Neural cell (in vitro differentiated cells): ENCODE measurements around the gene IGF2BP3. TPM values are rescaled to one million over a fixed set of nuclear protein-coding genes. Genes with fewer than 3 reads are reported as not detected.

Source experiments
- H2AFZ ChIP-seq: fragments of 200-600, 300-800 bp; sonication (generic), shearing (Covaris generic); 2 replicates; pipeline ENCODE4 v1.6.0; 2014; ENCODE audit warnings: low read depth, mild to moderate bottlenecking, antibody characterized with exemption, low read length, moderate library complexity
- H3F3A ChIP-seq: fragments of 200-600 bp; shearing (Covaris generic); 2 replicates; pipeline ENCODE4 v1.6.1; 2016; ENCODE audit warnings: mild to moderate bottlenecking, moderate library complexity, mixed read lengths, antibody characterized with exemption, low read length; ENCODE audit not compliant: insufficient read depth, poor library complexity, severe bottlenecking
- H3K27ac ChIP-seq: fragments of 200-600, 300-800 bp; sonication (generic), shearing (Covaris generic); 2 replicates; pipeline ENCODE4 v1.5.1; 2014; ENCODE audit warnings: mild to moderate bottlenecking, low read length, moderate library complexity
- H3K27me3 ChIP-seq: fragments of 300-800, 200-600 bp; sonication (generic), shearing (Covaris generic); 2 replicates; pipeline ENCODE4 v1.6.0; 2014; ENCODE audit warnings: mild to moderate bottlenecking, low read depth, low read length, moderate library complexity; ENCODE audit not compliant: insufficient read depth
- H3K36me3 ChIP-seq: fragments of 300-800, 200-600 bp; sonication (generic), shearing (Covaris generic); 2 replicates; pipeline ENCODE4 v1.5.1; 2014; ENCODE audit warnings: mild to moderate bottlenecking, antibody characterized with exemption, low read length, moderate library complexity; ENCODE audit not compliant: insufficient read depth
- H3K4me2 ChIP-seq: fragments of 300-800, 200-600 bp; sonication (generic), shearing (Covaris generic); 2 replicates; pipeline ENCODE4 v1.6.0; 2014; ENCODE audit warnings: mild to moderate bottlenecking, low read length
- H3K4me3 ChIP-seq: fragments of 300-800, 200-600 bp; sonication (generic), shearing (Covaris generic); 2 replicates; pipeline ENCODE4 v1.5.1; 2014; ENCODE audit warnings: mild to moderate bottlenecking, low read length, moderate library complexity
- H3K79me2 ChIP-seq: fragments of 200-600 bp; shearing (Covaris generic); replicated peaks from 2 replicates; pipeline ENCODE4 v1.6.0; 2014; ENCODE audit warnings: mild to moderate bottlenecking, low read length, moderate library complexity; ENCODE audit not compliant: insufficient read depth
- H3K9ac ChIP-seq: fragments of 300-800, 200-600 bp; sonication (generic), shearing (Covaris generic); 2 replicates; pipeline ENCODE4 v1.6.1; 2016; ENCODE audit warnings: mild to moderate bottlenecking, low read length, mixed read lengths
- H3K9me2 ChIP-seq: fragments of 200-600 bp; shearing (Covaris generic); 2 replicates; pipeline ENCODE4 v1.6.1; 2016; ENCODE audit warnings: mild to moderate bottlenecking, low read length, mixed read lengths; ENCODE audit not compliant: insufficient read depth
- H3K9me3 ChIP-seq: fragments of 200-600, 300-800 bp; sonication (generic), shearing (Covaris generic); 2 replicates; pipeline ENCODE4 v1.6.1; 2016; ENCODE audit warnings: mild to moderate bottlenecking, mixed run types, low read length, moderate library complexity, mixed read lengths
- H4K20me1 ChIP-seq: fragments of 200-600 bp; shearing (Covaris generic); 2 replicates; pipeline ENCODE4 v1.6.1; 2016; ENCODE audit warnings: mild to moderate bottlenecking, mixed run types; ENCODE audit not compliant: insufficient read depth
- CTCF ChIP-seq: fragments of 450-650 bp; IDR thresholded peaks from 2 replicates; pipeline ENCODE4 v1.5.1; 2014; ENCODE audit warnings: antibody characterized with exemption, mild to moderate bottlenecking, moderate library complexity; ENCODE audit not compliant: poor library complexity, severe bottlenecking
- EP300 ChIP-seq: fragments of 450-650 bp; conservative IDR thresholded peaks from 2 replicates; pipeline ENCODE4 v1.6.1; 2014; ENCODE audit warnings: antibody characterized with exemption, mild to moderate bottlenecking, moderate library complexity; ENCODE audit not compliant: poor library complexity, severe bottlenecking
- EZH2 ChIP-seq: fragments of 200-600, 300-800 bp; shearing (Covaris generic), sonication (generic); IDR thresholded peaks from 2 replicates; pipeline ENCODE4 v1.6.1; 2014; ENCODE audit warnings: antibody characterized with exemption, low read length, borderline replicate concordance, mild to moderate bottlenecking; ENCODE audit not compliant: insufficient read depth, poor library complexity, severe bottlenecking
- MXI1 ChIP-seq: fragments of 450-650 bp; conservative IDR thresholded peaks from 2 replicates; pipeline ENCODE4 v1.6.1; 2014; ENCODE audit warnings: antibody characterized with exemption, mild to moderate bottlenecking; ENCODE audit not compliant: poor library complexity, severe bottlenecking
- POLR2AphosphoS5 ChIP-seq: IDR thresholded peaks from 2 replicates; pipeline ENCODE4 v1.6.1; 2012
- RAD21 ChIP-seq: fragments of 450-650 bp; conservative IDR thresholded peaks from 2 replicates; pipeline ENCODE4 v1.6.1; 2014; ENCODE audit warnings: antibody characterized with exemption, mild to moderate bottlenecking, moderate library complexity
- REST ChIP-seq: IDR thresholded peaks from 2 replicates; pipeline ENCODE4 v1.6.1; 2012; ENCODE audit warnings: borderline replicate concordance
- SMC3 ChIP-seq: fragments of 450-650 bp; conservative IDR thresholded peaks from 2 replicates; pipeline ENCODE4 v1.6.1; 2014; ENCODE audit warnings: antibody characterized with exemption, mild to moderate bottlenecking, moderate library complexity; ENCODE audit not compliant: poor library complexity
- TAF1 ChIP-seq: IDR thresholded peaks from 2 replicates; pipeline ENCODE4 v1.6.1; 2012; ENCODE audit warnings: low read depth
- polyA plus RNA-seq: library from polyadenylated mRNA; depleted of rRNA; stranded (reverse); fragments of >200 nt; gene quantifications from 2 replicates; pipeline ENCODE4 v1.2.3, GENCODE V29; 2014

Gene IGF2BP3
- polyA plus RNA-seq, 1 donor from 2014 or later: 29.6 TPM

GRCh38 chr7:23357190-23358093 lies 112.8 kb downstream of the IGF2BP3 start:
- H3K27me3 ChIP-seq: no peaks in the 10 kb centered on the region
- no peaks in the 10 kb centered on the region for H3K9me3 ChIP-seq
- H2AFZ ChIP-seq: no peak overlapping the region
- H4K20me1 ChIP-seq: no peaks in the 10 kb centered on the region
- peaks cover 16% of the 10 kb centered on the region for H3K79me2 ChIP-seq
- no peak overlapping the region for H3K4me3 ChIP-seq
- H3K27ac ChIP-seq: no peak overlapping the region
- no peaks in the 10 kb centered on the region for H3K9me2 ChIP-seq
- no peak overlapping the region for H3K4me2 ChIP-seq
- H3K9ac ChIP-seq: no peak overlapping the region
- peak; percentile 78 for TF ChIP-seq SMC3
- TF ChIP-seq CTCF: peak; percentile 73
- no peak for TF ChIP-seq MXI1
- TF ChIP-seq RAD21: peak; percentile 76
- TF ChIP-seq EP300: no peak
- TF ChIP-seq EZH2: no peak
- TF ChIP-seq POLR2AphosphoS5: no peak
- H3F3A ChIP-seq: no peaks in the 10 kb centered on the region
- no peaks in the 10 kb centered on the region for H3K36me3 ChIP-seq

- no peaks in the 10 kb centered on the region for H3K27me3 ChIP-seq
- H3K9ac ChIP-seq: no peak overlapping the region
- H3K79me2 ChIP-seq: peaks cover 12% of the 10 kb centered on the region
- no peaks in the 10 kb centered on the region for H3F3A ChIP-seq
- no peak for TF ChIP-seq MXI1
- TF ChIP-seq EZH2: no peak
- no peak for TF ChIP-seq REST
- TF ChIP-seq TAF1: no peak
- no peak for TF ChIP-seq POLR2AphosphoS5
- TF ChIP-seq RAD21: no peak
- TF ChIP-seq EP300: no peak
- TF ChIP-seq SMC3: no peak
- TF ChIP-seq CTCF: no peak
- H3K4me3 ChIP-seq: no peak overlapping the region
- H2AFZ ChIP-seq: no peak overlapping the region
- no peaks in the 10 kb centered on the region for H3K9me3 ChIP-seq
- no peaks in the 10 kb centered on the region for H3K9me2 ChIP-seq
- no peak overlapping the region for H3K4me2 ChIP-seq
- H4K20me1 ChIP-seq: no peaks in the 10 kb centered on the region
- H3K27ac ChIP-seq: no peak overlapping the region
- no peaks in the 10 kb centered on the region for H3K36me3 ChIP-seq
These were observed 113.6 kb downstream of the IGF2BP3 start for GRCh38 chr7:23356726-23357125.
